ENCODE measurements around the gene ETFA. TPM values are rescaled to one million over a fixed set of nuclear protein-coding genes. Genes with fewer than 3 reads are reported as not detected.

ETFA gene
- total RNA-seq, 1 experiment from 2014 or later, result 170 TPM

- Histone ChIP-seq H3K27ac (ENCODE audit: low read length) (no peak overlapping the region), H3K4me2 (ENCODE audit: low read depth, low read length, poor library complexity, severe bottlenecking) (no peak overlapping the region), H3K9me2 (replicated peaks; ENCODE audit: insufficient read depth, low read length) (no peaks in the 10 kb centered on the region), H3K27me3 (ENCODE audit: low read length) (no peaks in the 10 kb centered on the region), H3K4me3 (ENCODE audit: low read length) (no peak overlapping the region), H3K79me2 (ENCODE audit: low read length) (no peaks in the 10 kb centered on the region), H4K20me1 (ENCODE audit: insufficient read depth, low read depth, low read length) (no peaks in the 10 kb centered on the region), H2AFZ (ENCODE audit: low read length) (no peak overlapping the region), H3K9ac (ENCODE audit: low read length) (no peak overlapping the region), H3K9me3 (ENCODE audit: low read length) (no peaks in the 10 kb centered on the region), H3K4me1 (ENCODE audit: low read length) (no peaks in the 10 kb centered on the region), H3K36me3 (ENCODE audit: insufficient read depth, low read length) (0 out of 2 replicates have a peak, but pooled peaks cover 3% of the 10 kb centered on the region)
- no peak for DNase-seq
Observed at GRCh38 chr15:76208084-76208785, 103.0 kb downstream of the ETFA start.

GRCh38 chr15:76206325-76206976 lies 104.8 kb downstream of the ETFA start:
- Histone ChIP-seq H3K27me3 (ENCODE audit: low read length) (no peaks in the 10 kb centered on the region), H4K20me1 (ENCODE audit: insufficient read depth, low read depth, low read length) (no peaks in the 10 kb centered on the region), H2AFZ (ENCODE audit: low read length) (no peak overlapping the region), H3K4me1 (ENCODE audit: low read length) (no peaks in the 10 kb centered on the region), H3K27ac (ENCODE audit: low read length) (no peak overlapping the region), H3K36me3 (ENCODE audit: insufficient read depth, low read length) (0 out of 2 replicates have a peak, but pooled peaks cover 3% of the 10 kb centered on the region), H3K9me2 (replicated peaks; ENCODE audit: insufficient read depth, low read length) (no peaks in the 10 kb centered on the region), H3K9ac (ENCODE audit: low read length) (no peak overlapping the region), H3K9me3 (ENCODE audit: low read length) (no peaks in the 10 kb centered on the region), H3K79me2 (ENCODE audit: low read length) (no peaks in the 10 kb centered on the region), H3K4me2 (ENCODE audit: low read depth, low read length, poor library complexity, severe bottlenecking) (no peak overlapping the region), H3K4me3 (ENCODE audit: low read length) (no peak overlapping the region)
- DNase-seq, result no peak

GRCh38 chr15:76204916-76205460 lies 106.3 kb downstream of the ETFA start:
- no peak overlapping the region for H3K4me3 ChIP-seq (ENCODE audit: low read length)
- H3K9me2 ChIP-seq (replicated peaks; ENCODE audit: insufficient read depth, low read length), result no peaks in the 10 kb centered on the region
- H4K20me1 ChIP-seq (ENCODE audit: insufficient read depth, low read depth, low read length), result no peaks in the 10 kb centered on the region
- H3K79me2 ChIP-seq (ENCODE audit: low read length), result no peaks in the 10 kb centered on the region
- H3K4me1 ChIP-seq (ENCODE audit: low read length), result no peaks in the 10 kb centered on the region
- H3K36me3 ChIP-seq (ENCODE audit: insufficient read depth, low read length), result no peaks in the 10 kb centered on the region
- no peak overlapping the region for H3K4me2 ChIP-seq (ENCODE audit: low read depth, low read length, poor library complexity, severe bottlenecking)
- H3K27ac ChIP-seq (ENCODE audit: low read length), result no peak overlapping the region
- no peaks in the 10 kb centered on the region for H3K27me3 ChIP-seq (ENCODE audit: low read length)
- H3K9me3 ChIP-seq (ENCODE audit: low read length), result no peaks in the 10 kb centered on the region
- H3K9ac ChIP-seq (ENCODE audit: low read length), result no peak overlapping the region
- H2AFZ ChIP-seq (ENCODE audit: low read length), result no peak overlapping the region
- DNase-seq, result no peak

- no peaks in the 10 kb centered on the region for H3K79me2 ChIP-seq (ENCODE audit: low read length)
- no peak overlapping the region for H3K4me2 ChIP-seq (ENCODE audit: low read depth, low read length, poor library complexity, severe bottlenecking)
- no peaks in the 10 kb centered on the region for H4K20me1 ChIP-seq (ENCODE audit: insufficient read depth, low read depth, low read length)
- no peak overlapping the region for H3K4me3 ChIP-seq (ENCODE audit: low read length)
- no peak overlapping the region for H3K9ac ChIP-seq (ENCODE audit: low read length)
- no peak overlapping the region for H2AFZ ChIP-seq (ENCODE audit: low read length)
- no peaks in the 10 kb centered on the region for H3K36me3 ChIP-seq (ENCODE audit: insufficient read depth, low read length)
- H3K4me1 ChIP-seq (ENCODE audit: low read length), result no peaks in the 10 kb centered on the region
- DNase-seq, result no peak
- no peaks in the 10 kb centered on the region for H3K27me3 ChIP-seq (ENCODE audit: low read length)
- H3K9me2 ChIP-seq (replicated peaks; ENCODE audit: insufficient read depth, low read length), result no peaks in the 10 kb centered on the region
- H3K27ac ChIP-seq (ENCODE audit: low read length), result no peak overlapping the region
- H3K9me3 ChIP-seq (ENCODE audit: low read length), result no peaks in the 10 kb centered on the region
Observed at GRCh38 chr15:76204109-76204845, 107.0 kb downstream of the ETFA start.

GRCh38 chr15:76203346-76204108 lies 107.7 kb downstream of the ETFA start:
- no peak overlapping the region for H3K4me2 ChIP-seq (ENCODE audit: low read depth, low read length, poor library complexity, severe bottlenecking)
- H3K27ac ChIP-seq (ENCODE audit: low read length), result no peak overlapping the region
- no peaks in the 10 kb centered on the region for H3K36me3 ChIP-seq (ENCODE audit: insufficient read depth, low read length)
- H3K4me1 ChIP-seq (ENCODE audit: low read length), result no peaks in the 10 kb centered on the region
- no peaks in the 10 kb centered on the region for H3K27me3 ChIP-seq (ENCODE audit: low read length)
- H4K20me1 ChIP-seq (ENCODE audit: insufficient read depth, low read depth, low read length), result no peaks in the 10 kb centered on the region
- no peak overlapping the region for H3K4me3 ChIP-seq (ENCODE audit: low read length)
- no peak overlapping the region for H2AFZ ChIP-seq (ENCODE audit: low read length)
- H3K9me2 ChIP-seq (replicated peaks; ENCODE audit: insufficient read depth, low read length), result no peaks in the 10 kb centered on the region
- H3K9me3 ChIP-seq (ENCODE audit: low read length), result no peaks in the 10 kb centered on the region
- H3K9ac ChIP-seq (ENCODE audit: low read length), result no peak overlapping the region
- no peak for DNase-seq
- H3K79me2 ChIP-seq (ENCODE audit: low read length), result no peaks in the 10 kb centered on the region

GRCh38 chr15:76201536-76202255 lies 109.6 kb downstream of the ETFA start:
- H3K9ac ChIP-seq (ENCODE audit: low read length), result no peak overlapping the region
- no peaks in the 10 kb centered on the region for H3K4me1 ChIP-seq (ENCODE audit: low read length)
- H3K27ac ChIP-seq (ENCODE audit: low read length), result no peak overlapping the region
- H4K20me1 ChIP-seq (ENCODE audit: insufficient read depth, low read depth, low read length), result no peaks in the 10 kb centered on the region
- no peak overlapping the region for H3K4me2 ChIP-seq (ENCODE audit: low read depth, low read length, poor library complexity, severe bottlenecking)
- H3K9me2 ChIP-seq (replicated peaks; ENCODE audit: insufficient read depth, low read length), result no peaks in the 10 kb centered on the region
- H2AFZ ChIP-seq (ENCODE audit: low read length), result no peak overlapping the region
- no peak overlapping the region for H3K4me3 ChIP-seq (ENCODE audit: low read length)
- no peaks in the 10 kb centered on the region for H3K9me3 ChIP-seq (ENCODE audit: low read length)
- H3K27me3 ChIP-seq (ENCODE audit: low read length), result no peaks in the 10 kb centered on the region
- no peaks in the 10 kb centered on the region for H3K79me2 ChIP-seq (ENCODE audit: low read length)
- no peaks in the 10 kb centered on the region for H3K36me3 ChIP-seq (ENCODE audit: insufficient read depth, low read length)
- DNase-seq, result no peak

- no peak overlapping the region for H3K4me3 ChIP-seq (ENCODE audit: low read length)
- H3K4me1 ChIP-seq (ENCODE audit: low read length), result no peaks in the 10 kb centered on the region
- DNase-seq, result no peak
- no peaks in the 10 kb centered on the region for H3K36me3 ChIP-seq (ENCODE audit: insufficient read depth, low read length)
- H3K9ac ChIP-seq (ENCODE audit: low read length), result no peak overlapping the region
- no peak overlapping the region for H3K4me2 ChIP-seq (ENCODE audit: low read depth, low read length, poor library complexity, severe bottlenecking)
- no peaks in the 10 kb centered on the region for H3K79me2 ChIP-seq (ENCODE audit: low read length)
- no peak overlapping the region for H2AFZ ChIP-seq (ENCODE audit: low read length)
- no peaks in the 10 kb centered on the region for H3K27me3 ChIP-seq (ENCODE audit: low read length)
- no peaks in the 10 kb centered on the region for H4K20me1 ChIP-seq (ENCODE audit: insufficient read depth, low read depth, low read length)
- H3K9me2 ChIP-seq (replicated peaks; ENCODE audit: insufficient read depth, low read length), result no peaks in the 10 kb centered on the region
- H3K9me3 ChIP-seq (ENCODE audit: low read length), result no peaks in the 10 kb centered on the region
- H3K27ac ChIP-seq (ENCODE audit: low read length), result no peak overlapping the region
Observed at GRCh38 chr15:76200641-76201105, 110.6 kb downstream of the ETFA start.

Measured in Karpas-422 (cell line).